ENCODE measurements around the gene NAMPT. TPM values are rescaled to one million over a fixed set of nuclear protein-coding genes. Genes with fewer than 3 reads are reported as not detected.
A peak's percentile ranks its signal among the peaks of the same experiment; 100 is the strongest.

The NAMPT gene
- total and polyA plus RNA-seq, 9 of the 15 experiments (the other 6 are each of a cell fraction or from before 2014, with no cell fraction given), result 41.1 to 160 (median 106) TPM

DNA sequence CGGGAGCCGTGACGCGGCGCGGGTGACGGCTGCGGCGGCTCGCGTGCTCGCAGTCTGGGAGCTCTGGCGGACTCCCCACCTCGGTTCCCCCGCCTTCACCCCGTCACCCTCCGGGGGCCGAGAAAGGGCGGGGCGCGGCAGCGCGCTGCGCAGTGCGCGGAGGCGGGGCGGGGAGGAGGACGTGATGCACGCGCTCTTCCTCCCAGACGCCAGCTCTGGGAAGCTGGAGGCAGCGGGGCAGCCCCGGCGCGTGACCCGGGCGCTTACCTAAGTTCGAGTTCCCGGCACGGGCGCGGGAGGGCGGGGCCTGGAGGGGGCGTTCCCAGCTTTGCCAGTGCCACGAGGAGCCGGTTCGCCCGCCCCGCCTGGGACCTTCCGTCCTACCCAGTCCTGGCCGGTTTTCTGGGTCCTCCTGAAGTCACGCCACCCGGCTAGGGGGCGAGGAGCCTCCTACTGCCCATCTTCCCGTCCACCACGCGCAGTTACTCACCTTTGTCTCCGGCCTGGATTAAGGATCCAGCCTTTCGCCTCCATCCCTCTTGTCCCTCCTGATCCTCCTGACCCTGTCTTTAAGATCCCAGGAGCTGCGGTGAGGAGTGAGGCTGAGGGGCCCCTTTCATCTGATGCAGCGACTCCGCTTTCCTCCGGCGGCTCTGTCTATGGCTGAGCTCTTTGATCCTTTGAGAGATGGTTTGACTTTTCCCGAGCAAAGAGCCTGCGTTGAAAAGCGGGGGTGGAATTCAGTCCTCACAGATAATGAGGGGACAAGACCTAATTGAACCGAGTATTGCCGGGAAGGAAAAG, 470 bp upstream of the NAMPT start (continued):
- TF ChIP-seq GTF2A2 (tag; IDR thresholded peaks at IDR 0.05), result peak; percentile 45; the same call in 1 of the 2 replicates
- TF ChIP-seq, protein P1, sequence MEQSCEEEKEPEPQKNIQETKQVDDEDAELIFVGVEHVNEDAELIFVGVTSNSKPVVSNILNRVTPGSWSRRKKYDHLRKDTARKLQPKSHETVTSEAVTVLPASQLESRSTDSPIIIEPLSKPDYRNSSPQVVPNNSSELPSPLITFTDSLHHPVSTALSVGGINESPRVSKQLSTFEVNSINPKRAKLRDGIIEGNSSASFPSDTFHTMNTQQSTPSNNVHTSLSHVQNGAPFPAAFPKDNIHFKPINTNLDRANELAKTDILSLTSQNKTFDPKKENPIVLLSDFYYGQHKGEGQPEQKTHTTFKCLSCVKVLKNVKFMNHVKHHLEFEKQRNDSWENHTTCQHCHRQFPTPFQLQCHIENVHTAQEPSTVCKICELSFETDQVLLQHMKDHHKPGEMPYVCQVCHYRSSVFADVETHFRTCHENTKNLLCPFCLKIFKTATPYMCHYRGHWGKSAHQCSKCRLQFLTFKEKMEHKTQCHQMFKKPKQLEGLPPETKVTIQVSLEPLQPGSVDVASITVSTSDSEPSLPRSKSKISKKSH (CRISPR knock-in tag; IDR thresholded peaks at IDR 0.05), result no peak
- TF ChIP-seq ZNF79 (CRISPR knock-in tag; IDR thresholded peaks at IDR 0.05; ENCODE audit: low read depth), result no peak
- TF ChIP-seq SIRT6 (IDR thresholded peaks at IDR 0.05; ENCODE audit: low read depth, low read length), result no peak
- no peak for TF ChIP-seq NCOA4 (IDR thresholded peaks at IDR 0.05; ENCODE audit: partially characterized antibody)
- TF ChIP-seq, protein P2, sequence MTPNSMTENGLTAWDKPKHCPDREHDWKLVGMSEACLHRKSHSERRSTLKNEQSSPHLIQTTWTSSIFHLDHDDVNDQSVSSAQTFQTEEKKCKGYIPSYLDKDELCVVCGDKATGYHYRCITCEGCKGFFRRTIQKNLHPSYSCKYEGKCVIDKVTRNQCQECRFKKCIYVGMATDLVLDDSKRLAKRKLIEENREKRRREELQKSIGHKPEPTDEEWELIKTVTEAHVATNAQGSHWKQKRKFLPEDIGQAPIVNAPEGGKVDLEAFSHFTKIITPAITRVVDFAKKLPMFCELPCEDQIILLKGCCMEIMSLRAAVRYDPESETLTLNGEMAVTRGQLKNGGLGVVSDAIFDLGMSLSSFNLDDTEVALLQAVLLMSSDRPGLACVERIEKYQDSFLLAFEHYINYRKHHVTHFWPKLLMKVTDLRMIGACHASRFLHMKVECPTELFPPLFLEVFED (CRISPR knock-in tag; conservative IDR thresholded peaks at IDR 0.05), result peak; percentile 78
- no peak for TF ChIP-seq ETS2 (tag; IDR thresholded peaks at IDR 0.05; ENCODE audit: borderline replicate concordance, poor library complexity, severe bottlenecking)
- TF ChIP-seq, protein P3, sequence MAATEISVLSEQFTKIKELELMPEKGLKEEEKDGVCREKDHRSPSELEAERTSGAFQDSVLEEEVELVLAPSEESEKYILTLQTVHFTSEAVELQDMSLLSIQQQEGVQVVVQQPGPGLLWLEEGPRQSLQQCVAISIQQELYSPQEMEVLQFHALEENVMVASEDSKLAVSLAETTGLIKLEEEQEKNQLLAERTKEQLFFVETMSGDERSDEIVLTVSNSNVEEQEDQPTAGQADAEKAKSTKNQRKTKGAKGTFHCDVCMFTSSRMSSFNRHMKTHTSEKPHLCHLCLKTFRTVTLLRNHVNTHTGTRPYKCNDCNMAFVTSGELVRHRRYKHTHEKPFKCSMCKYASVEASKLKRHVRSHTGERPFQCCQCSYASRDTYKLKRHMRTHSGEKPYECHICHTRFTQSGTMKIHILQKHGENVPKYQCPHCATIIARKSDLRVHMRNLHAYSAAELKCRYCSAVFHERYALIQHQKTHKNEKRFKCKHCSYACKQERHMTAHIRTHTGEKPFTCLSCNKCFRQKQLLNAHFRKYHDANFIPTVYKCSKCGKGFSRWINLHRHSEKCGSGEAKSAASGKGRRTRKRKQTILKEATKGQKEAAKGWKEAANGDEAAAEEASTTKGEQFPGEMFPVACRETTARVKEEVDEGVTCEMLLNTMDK (IDR thresholded peaks at IDR 0.05; ENCODE audit: borderline replicate concordance, insufficient read depth, low read depth, low read length, poor library complexity, severe bottlenecking), result no peak
- TF ChIP-seq, protein P4, sequence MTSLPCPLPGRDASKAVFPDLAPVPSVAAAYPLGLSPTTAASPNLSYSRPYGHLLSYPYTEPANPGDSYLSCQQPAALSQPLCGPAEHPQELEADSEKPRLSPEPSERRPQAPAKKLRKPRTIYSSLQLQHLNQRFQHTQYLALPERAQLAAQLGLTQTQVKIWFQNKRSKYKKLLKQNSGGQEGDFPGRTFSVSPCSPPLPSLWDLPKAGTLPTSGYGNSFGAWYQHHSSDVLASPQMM (CRISPR knock-in tag; IDR thresholded peaks at IDR 0.05), result no peak
- no peak for TF ChIP-seq CEBPG (CRISPR knock-in tag; IDR thresholded peaks at IDR 0.05)
- TF ChIP-seq CEBPG (tag; conservative IDR thresholded peaks at IDR 0.05 in 1 of 2, IDR thresholded peaks at IDR 0.05 in 1 of 2), result no peak
- no peak for TF ChIP-seq PHF20 (IDR thresholded peaks at IDR 0.05; ENCODE audit: partially characterized antibody)
- peak; percentile 82 for TF ChIP-seq SUPT5H (IDR thresholded peaks at IDR 0.05)
- no peak for TF ChIP-seq ZNF133 (CRISPR knock-in tag; IDR thresholded peaks at IDR 0.05)
- TF ChIP-seq, protein P5, sequence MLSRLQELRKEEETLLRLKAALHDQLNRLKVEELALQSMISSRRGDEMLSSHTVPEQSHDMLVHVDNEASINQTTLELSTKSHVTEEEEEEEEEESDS (CRISPR knock-in tag; IDR thresholded peaks at IDR 0.05), result no peak
- TF ChIP-seq PRMT5 (CRISPR knock-in tag; IDR thresholded peaks at IDR 0.05), result no peak
- TF ChIP-seq, protein P6, sequence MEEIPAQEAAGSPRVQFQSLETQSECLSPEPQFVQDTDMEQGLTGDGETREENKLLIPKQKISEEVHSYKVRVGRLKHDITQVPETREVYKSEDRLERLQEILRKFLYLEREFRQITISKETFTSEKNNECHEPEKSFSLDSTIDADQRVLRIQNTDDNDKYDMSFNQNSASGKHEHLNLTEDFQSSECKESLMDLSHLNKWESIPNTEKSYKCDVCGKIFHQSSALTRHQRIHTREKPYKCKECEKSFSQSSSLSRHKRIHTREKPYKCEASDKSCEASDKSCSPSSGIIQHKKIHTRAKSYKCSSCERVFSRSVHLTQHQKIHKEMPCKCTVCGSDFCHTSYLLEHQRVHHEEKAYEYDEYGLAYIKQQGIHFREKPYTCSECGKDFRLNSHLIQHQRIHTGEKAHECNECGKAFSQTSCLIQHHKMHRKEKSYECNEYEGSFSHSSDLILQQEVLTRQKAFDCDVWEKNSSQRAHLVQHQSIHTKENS (CRISPR knock-in tag; IDR thresholded peaks at IDR 0.05), result no peak
- TF ChIP-seq PHF21A (IDR thresholded peaks at IDR 0.05; ENCODE audit: borderline replicate concordance, low read depth), result no peak
- TF ChIP-seq KDM1A (IDR thresholded peaks at IDR 0.05), result peak in 1 of 2 experiments; percentile 58; a peak in 2 of 4 replicates
- TF ChIP-seq MEF2D (tag; conservative IDR thresholded peaks at IDR 0.05; ENCODE audit: low read depth), result 0 out of 2 replicates have a peak, but pooled peaks have one; percentile 48
- TF ChIP-seq TAL1 (IDR thresholded peaks at IDR 0.05), result no peak
- TF ChIP-seq TAF9B (IDR thresholded peaks at IDR 0.05; ENCODE audit: partially characterized antibody), result peak; percentile 92

Data from K562 (cell line).